Esophagus squamous epithelium (tissue), 5 donors: Measurements from ENCODE around the gene HEPACAM. TPM values are rescaled to one million over a fixed set of nuclear protein-coding genes. Genes with fewer than 3 reads are reported as not detected.

Source experiments
- DNase-seq: peaks from one replicate; lab custom pipeline; 2025; lab: John Stamatoyannopoulos, UW
- H3K27ac ChIP-seq, 4 donors: fragments of 200-600 bp; sonication (generic); one replicate each; pipeline ENCODE4 v1.5.1; 2016 to 2019; ENCODE audit warnings: mild to moderate bottlenecking in 1 of 4
- H3K27me3 ChIP-seq, 4 donors: fragments of 200-600 bp; sonication (generic); 1 replicate in 3 of 4; 2 replicates in 1 of 4; pipeline versions ENCODE4 v1.5.1 to v1.6.0; 2017 to 2021; ENCODE audit warnings: antibody characterized with exemption in 1 of 4
- H3K36me3 ChIP-seq, 3 donors: fragments of 200-600 bp; sonication (generic); one replicate each; pipeline ENCODE4 v1.5.1; 2016 to 2019
- H3K4me1 ChIP-seq, 3 donors: fragments of 200-600 bp; sonication (generic); one replicate each; pipeline ENCODE4 v1.5.1; 2017 to 2019
- H3K4me3 ChIP-seq, 4 donors: fragments of 200-600 bp; sonication (generic); 1 replicate in 3 of 4; 2 replicates in 1 of 4; pipeline ENCODE4 v1.5.1; 2016 to 2019; ENCODE audit warnings: mild to moderate bottlenecking in 2 of 4, moderate library complexity in 1 of 4
- H3K9me3 ChIP-seq, 3 donors: fragments of 200-600 bp; sonication (generic); one replicate each; pipeline ENCODE4 v1.5.1; 2016 to 2019
- CTCF ChIP-seq, 6 experiments: fragments of 450-650 bp in 4 of 6; fragments of 200-600 bp in 2 of 6; sonication (generic) in 2 of 6; IDR thresholded peaks; one replicate each; pipeline ENCODE4 v1.5.1; 2016 to 2019; ENCODE audit warnings: antibody characterized with exemption in 6 of 6, mild to moderate bottlenecking in 4 of 6, moderate library complexity in 4 of 6
- POLR2A ChIP-seq, 4 donors: fragments of 450-650 bp; IDR thresholded peaks; one replicate each; pipeline ENCODE4 v1.6.1; 2017; ENCODE audit warnings: antibody characterized with exemption in 4 of 4, mild to moderate bottlenecking in 4 of 4, moderate library complexity in 3 of 4
- WGBS, 2 donors: methylation state at CpG; one replicate each; pipeline ENCODE4 v1.1.5; 2018; 5-methylcytosine and 5-hydroxymethylcytosine counted together
- intact Hi-C: fragments of 100-400 bp; cut with DNase I; formaldehyde crosslinking; loops from one replicate; pipeline ENCODE4 v1.15.0; 2022
- total RNA-seq, 4 donors: library from RNA; depleted of rRNA; stranded (reverse); fragments of >200 nt; gene quantifications; one replicate each; pipeline ENCODE4 v1.1.0, GENCODE V29; 2016
- donor health status: DM: yes; HTN: yes; CAD: no.

The HEPACAM gene
- total RNA-seq, 4 donors from 2014 or later = not detected

- Histone ChIP-seq H3K4me1 (peaks cover 0 to 35% (median 6%) of the 10 kb centered on the region in 3 donors), H3K36me3 (no peaks in the 10 kb centered on the region), H3K27me3 (peaks cover 0 to 20% (median 0%) of the 10 kb centered on the region in 4 donors), H3K9me3 (no peaks in the 10 kb centered on the region), H3K4me3 (no peak overlapping the region), H3K27ac (no peak overlapping the region)
- TF ChIP-seq POLR2A (IDR thresholded peaks at IDR 0.05) (no peak), CTCF (IDR thresholded peaks at IDR 0.05) (no peak)
- 59 to 90% methylated on average over 5 to 10 of the region's 12 CpGs for WGBS, 2 donors
- intact Hi-C loops = no loop called here
- no peak for DNase-seq
These were observed 48.7 kb downstream of the HEPACAM start for GRCh38 chr11:124886978-124887666.

GRCh38 chr11:124886476-124886875, 49.4 kb downstream of the HEPACAM start:
- no peak overlapping the region for H3K4me3 ChIP-seq
- no peaks in the 10 kb centered on the region for H3K9me3 ChIP-seq
- H3K27ac ChIP-seq = no peak overlapping the region
- intact Hi-C loops = no loop called here
- H3K4me1 ChIP-seq = peaks cover 0 to 28% (median 5%) of the 10 kb centered on the region in 3 donors
- no peaks in the 10 kb centered on the region for H3K36me3 ChIP-seq
- DNase-seq = no peak
- WGBS, 2 donors = 78 to 93% methylated on average over 7 to 8 of the region's 11 CpGs
- no peak for TF ChIP-seq CTCF (IDR thresholded peaks at IDR 0.05)
- no peak for TF ChIP-seq POLR2A (IDR thresholded peaks at IDR 0.05)
- peaks cover 0 to 20% (median 0%) of the 10 kb centered on the region in 4 donors for H3K27me3 ChIP-seq

GRCh38 chr11:124884869-124885479, 50.9 kb downstream of the HEPACAM start:
- peaks cover 0 to 13% (median 0%) of the 10 kb centered on the region in 3 donors for H3K4me1 ChIP-seq
- 73 to 75% methylated on average over 2 of the region's 5 CpGs for WGBS, 2 donors
- H3K27me3 ChIP-seq = peaks cover 0 to 20% (median 0%) of the 10 kb centered on the region in 4 donors
- intact Hi-C loops = no loop called here
- H3K9me3 ChIP-seq = no peaks in the 10 kb centered on the region
- no peak overlapping the region for H3K27ac ChIP-seq
- no peak for DNase-seq
- H3K36me3 ChIP-seq = no peaks in the 10 kb centered on the region
- TF ChIP-seq CTCF (IDR thresholded peaks at IDR 0.05) (no peak), POLR2A (IDR thresholded peaks at IDR 0.05) (no peak)
- no peak overlapping the region for H3K4me3 ChIP-seq

GRCh38 chr11:124884340-124884739, 51.5 kb downstream of the HEPACAM start:
- H3K27ac ChIP-seq = no peak overlapping the region
- H3K36me3 ChIP-seq = no peaks in the 10 kb centered on the region
- DNase-seq = no peak
- intact Hi-C loops = no loop called here
- peaks cover 0 to 8% (median 0%) of the 10 kb centered on the region in 3 donors for H3K4me1 ChIP-seq
- H3K9me3 ChIP-seq = no peaks in the 10 kb centered on the region
- H3K4me3 ChIP-seq = no peak overlapping the region
- H3K27me3 ChIP-seq = peaks cover 0 to 20% (median 0%) of the 10 kb centered on the region in 4 donors
- 83% methylated on average over 1 of the region's 1 CpG; no CpG with 5 or more reads in 1 of the 2 donors for WGBS, 2 donors
- no peak for TF ChIP-seq CTCF (IDR thresholded peaks at IDR 0.05)
- no peak for TF ChIP-seq POLR2A (IDR thresholded peaks at IDR 0.05)
